HG03558 (cell line): ENCODE results near the gene CCR3.

Experiments used
- ATAC-seq: cut with Tn5 transposase; IDR thresholded peaks from one replicate; pipeline ENCODE4 v1.9.1; 2021; ENCODE audit warnings: moderate number of reproducible peaks; ENCODE audit not compliant: unreplicated experiment; ENCODE audit errors: extremely low read depth

CCR3 gene

GRCh38 chr3:46293991-46294833 is 52.0 kb downstream of the CCR3 start:
- no peak for ATAC-seq

- ATAC-seq: no peak
Observed at GRCh38 chr3:46296826-46297225, 54.6 kb downstream of the CCR3 start.

GRCh38 chr3:46297658-46298423 is 55.6 kb downstream of the CCR3 start:
- no peak for ATAC-seq

- no peak for ATAC-seq
Observed at GRCh38 chr3:46298871-46299607, 56.8 kb downstream of the CCR3 start.

- no peak for ATAC-seq
Observed at GRCh38 chr3:46299608-46300460, 57.6 kb downstream of the CCR3 start.

- no peak for ATAC-seq
Observed at GRCh38 chr3:46300461-46300789, 58.2 kb downstream of the CCR3 start.

GRCh38 chr3:46301122-46301835 is 59.0 kb downstream of the CCR3 start:
- no peak for ATAC-seq

- no peak for ATAC-seq
Observed at GRCh38 chr3:46303240-46303639, 61.0 kb downstream of the CCR3 start.

- ATAC-seq: no peak
Observed at GRCh38 chr3:46304739-46305138, 62.5 kb downstream of the CCR3 start.

- ATAC-seq: no peak
Observed at GRCh38 chr3:46312991-46313390, 70.7 kb downstream of the CCR3 start.

GRCh38 chr3:46314517-46314916 is 72.3 kb downstream of the CCR3 start:
- ATAC-seq: no peak

- no peak for ATAC-seq
Observed at GRCh38 chr3:46316206-46316605, 73.9 kb downstream of the CCR3 start.
